Chondrocyte (in vitro differentiated cells): ENCODE results near the gene RIOK2. TPM values are rescaled to one million over a fixed set of nuclear protein-coding genes. Genes with fewer than 3 reads are reported as not detected.

Experiments
- DNase-seq: peaks from one replicate; pipeline ENCODE4 v3.0.0; 2021; ENCODE audit warnings: mixed read lengths, low spot score
- H3K27ac Mint-ChIP-seq: one replicate; pipeline ENCODE4 v1.8.0; 2021; ENCODE audit warnings: mild to moderate bottlenecking, moderate library complexity, mixed read lengths; ENCODE audit not compliant: unreplicated experiment
- H3K27me3 Mint-ChIP-seq: 2 replicates; pipeline ENCODE4 v1.8.0; 2021; ENCODE audit warnings: low read depth, mixed read lengths
- H3K36me3 Mint-ChIP-seq: 2 replicates; pipeline ENCODE4 v1.8.0; 2021; ENCODE audit warnings: low read depth, mixed read lengths
- H3K4me1 Mint-ChIP-seq: 2 replicates; pipeline ENCODE4 v1.8.0; 2021; ENCODE audit warnings: low read depth, mild to moderate bottlenecking, mixed read lengths
- H3K4me3 Mint-ChIP-seq: one replicate; pipeline ENCODE4 v1.8.0; 2021; ENCODE audit warnings: mild to moderate bottlenecking, moderate library complexity, mixed read lengths; ENCODE audit not compliant: unreplicated experiment
- H3K9me3 Mint-ChIP-seq: 2 replicates; pipeline ENCODE4 v1.8.0; 2021; ENCODE audit warnings: low read depth, mixed read lengths
- CTCF ChIP-seq: fragments of 200-600 bp; sonication (generic); IDR thresholded peaks from 2 replicates; pipeline ENCODE4 v1.5.0; 2021; ENCODE audit warnings: antibody characterized with exemption, mild to moderate bottlenecking, moderate library complexity
- total RNA-seq: library from RNA; stranded (reverse); gene quantifications from 3 replicates; pipeline ENCODE4 v1.2.1, GENCODE V29; 2021

RIOK2 gene
- total RNA-seq, 1 donor from 2014 or later, result 29.6 TPM

GRCh38 chr5:97127727-97128126, 55.3 kb downstream of the RIOK2 start:
- H3K4me3 Mint-ChIP-seq, result no peak overlapping the region
- TF ChIP-seq CTCF, result no peak
- no peaks in the 10 kb centered on the region for H3K36me3 Mint-ChIP-seq
- H3K4me1 Mint-ChIP-seq, result peaks cover 7% of the 10 kb centered on the region
- peaks cover 4% of the 10 kb centered on the region for H3K27me3 Mint-ChIP-seq
- H3K9me3 Mint-ChIP-seq, result no peaks in the 10 kb centered on the region
- DNase-seq, result no peak
- no peak overlapping the region for H3K27ac Mint-ChIP-seq

DNA sequence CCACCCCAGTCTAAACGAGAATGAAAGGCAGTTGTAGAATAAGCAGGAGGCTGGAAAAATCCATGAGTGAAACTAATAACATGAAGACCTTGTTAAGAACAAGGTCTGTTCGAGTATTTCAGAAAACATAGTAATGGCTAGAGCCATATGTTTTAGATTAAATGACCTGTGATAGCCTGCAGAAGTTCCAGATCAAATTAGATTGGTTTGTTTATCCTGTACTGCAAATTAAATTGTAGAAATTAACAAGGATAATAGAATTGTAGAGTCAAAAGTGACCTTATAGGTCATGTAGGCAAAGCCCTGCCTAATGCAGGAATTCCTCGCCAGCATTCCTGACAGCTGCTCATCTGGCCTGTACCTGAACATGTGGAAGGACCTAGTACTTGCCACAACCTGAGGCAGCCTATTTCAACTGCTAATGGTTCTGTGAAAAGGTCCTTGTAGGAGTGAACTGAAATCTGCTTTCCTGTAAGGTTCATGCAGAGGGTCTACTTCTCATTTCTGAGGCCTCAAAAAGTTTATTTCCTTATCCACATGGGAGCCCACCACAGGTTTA, 57.8 kb downstream of the RIOK2 start:
- H3K27ac Mint-ChIP-seq, result no peak overlapping the region
- no peaks in the 10 kb centered on the region for H3K36me3 Mint-ChIP-seq
- no peak overlapping the region for H3K4me3 Mint-ChIP-seq
- DNase-seq, result no peak
- H3K27me3 Mint-ChIP-seq, result peaks cover 4% of the 10 kb centered on the region
- no peak for TF ChIP-seq CTCF
- no peaks in the 10 kb centered on the region for H3K9me3 Mint-ChIP-seq
- H3K4me1 Mint-ChIP-seq, result peaks cover 3% of the 10 kb centered on the region

GRCh38 chr5:97124335-97124734, 58.7 kb downstream of the RIOK2 start:
- H3K27me3 Mint-ChIP-seq, result peaks cover 4% of the 10 kb centered on the region
- DNase-seq, result no peak
- no peak overlapping the region for H3K27ac Mint-ChIP-seq
- H3K4me1 Mint-ChIP-seq, result peaks cover 3% of the 10 kb centered on the region
- no peaks in the 10 kb centered on the region for H3K9me3 Mint-ChIP-seq
- H3K4me3 Mint-ChIP-seq, result no peak overlapping the region
- no peaks in the 10 kb centered on the region for H3K36me3 Mint-ChIP-seq
- TF ChIP-seq CTCF, result no peak

GRCh38 chr5:97121848-97122247, 61.2 kb downstream of the RIOK2 start:
- DNase-seq, result no peak
- Mint-ChIP-seq H3K4me3 (no peak overlapping the region), H3K9me3 (no peaks in the 10 kb centered on the region), H3K36me3 (no peaks in the 10 kb centered on the region), H3K27me3 (peaks cover 4% of the 10 kb centered on the region), H3K4me1 (no peaks in the 10 kb centered on the region), H3K27ac (no peak overlapping the region)
- no peak for TF ChIP-seq CTCF

GRCh38 chr5:97120195-97120594, 62.9 kb downstream of the RIOK2 start:
- no peak for TF ChIP-seq CTCF
- Mint-ChIP-seq H3K36me3 (no peaks in the 10 kb centered on the region), H3K4me1 (no peaks in the 10 kb centered on the region), H3K27ac (no peak overlapping the region), H3K9me3 (no peaks in the 10 kb centered on the region), H3K4me3 (no peak overlapping the region), H3K27me3 (peaks cover 4% of the 10 kb centered on the region)
- DNase-seq, result no peak
